Measurements from ENCODE around the gene GLRX. TPM values are rescaled to one million over a fixed set of nuclear protein-coding genes. Genes with fewer than 3 reads are reported as not detected.

GLRX gene
- total and polyA plus RNA-seq, 7 experiments from 2014 or later: 26.3 to 205 (median 84.8) TPM

- DNase-seq: no peak
- H3K27me3 Mint-ChIP-seq: peaks cover 0 to 43% (median 0%) of the 10 kb centered on the region in 5 donors
- H3K4me1 Mint-ChIP-seq: peaks cover 11 to 35% (median 31%) of the 10 kb centered on the region in 7 donors
- Histone ChIP-seq H3K36me3 (ENCODE audit: control insufficient read depth in 2 of 3, insufficient read depth in 3 of 3, low read length in 3 of 3) (no peaks in the 10 kb centered on the region), H3K27me3 (ENCODE audit: control insufficient read depth in 2 of 2, insufficient read depth in 2 of 2, low read length in 2 of 2) (no peaks in the 10 kb centered on the region), H3K4me3 (ENCODE audit: low read length) (no peak overlapping the region), H3K4me1 (ENCODE audit: control insufficient read depth in 2 of 2, insufficient read depth in 2 of 2, low read length in 2 of 2) (peaks cover 0 to 27% of the 10 kb centered on the region in 2 donors), H3K27ac (ENCODE audit: low read depth, low read length) (no peak overlapping the region), H3K9me3 (ENCODE audit: control insufficient read depth in 2 of 3, low read length in 3 of 3) (no peaks in the 10 kb centered on the region)
- no peak overlapping the region for H3K27ac Mint-ChIP-seq
- ChIA-PET CTCF (interaction anchor here (0.6 kb wide), 2 partner anchors 77 to 111 kb away, joined by 3 to 5 read pairs; no protein-coding TSS in a partner anchor), POLR2A (interaction anchor here (0.6 kb wide), 1 partner anchor 51 kb away, joined by 3 read pairs; no protein-coding TSS in a partner anchor)
- no peak for ATAC-seq
- peaks cover 0 to 12% (median 0%) of the 10 kb centered on the region in 5 donors for H3K36me3 Mint-ChIP-seq
- H3K9me3 Mint-ChIP-seq: no peaks in the 10 kb centered on the region
- intact Hi-C loops (cut with micrococcal nuclease): loop anchor here (5.0 kb wide), 3 partner anchors 47 to 198 kb away; partner anchors contain the start of genes RFESD (in 2 of the 2) and ELL2 (in 1 of the 2)
- H3K4me3 Mint-ChIP-seq: no peak overlapping the region
Measured at GRCh38 chr5:95763941-95764340, 58.6 kb downstream of the GLRX start.

Other genes starting within 250 kb of the GLRX start
- gene GPR150, start 202.6 kb downstream of the GLRX start, total RNA-seq: 1 to 10 TPM in 3 of 5 experiments, under 1 TPM in 2; 0.48 to 1.5 (median 1.1) TPM
- 1 to 10 TPM; 3.3 to 3.5 TPM for gene GPR150, start 202.6 kb downstream of the GLRX start, polyA plus RNA-seq
- 1 to 10 TPM; 2.2 to 9.2 (median 6.5) TPM for gene RFESD, start 175.9 kb downstream of the GLRX start, total RNA-seq
- 10 to 100 TPM; 10.7 to 21.2 TPM for gene RFESD, start 175.9 kb downstream of the GLRX start, polyA plus RNA-seq
- gene SPATA9, start 139.7 kb downstream of the GLRX start, total RNA-seq: under 1 TPM in 1 of 5 experiments, not detected in 4; 0.66 TPM
- gene SPATA9, start 139.7 kb downstream of the GLRX start, polyA plus RNA-seq: not detected
- 1 to 10 TPM in 4 of 5 experiments, under 1 TPM in 1; 0.24 to 9.6 (median 1.6) TPM for gene RHOBTB3, start 91.4 kb downstream of the GLRX start, total RNA-seq
- 1 to 10 TPM; 4.6 to 7.7 TPM for gene RHOBTB3, start 91.4 kb downstream of the GLRX start, polyA plus RNA-seq
- 10 to 100 TPM; 12.6 to 65.8 (median 41.3) TPM for gene ELL2, start 139.1 kb upstream of the GLRX start, total RNA-seq
- gene ELL2, start 139.1 kb upstream of the GLRX start, polyA plus RNA-seq: 1 to 10 TPM; 1.9 to 2.0 TPM

Measured in naive thymus-derived CD4-positive, alpha-beta T cell (primary cell).